Transverse colon (tissue), 4 donors: ENCODE results near the gene OR4F15.
A peak's percentile ranks its signal among the peaks of the same experiment; 100 is the strongest.
"Not testable (repeated sequence)": the region's sequence is repeated elsewhere in the genome, so short reads cannot be mapped to it uniquely, and the experiment has no call there.

Experiments used
- CTCF ChIP-seq, 5 experiments: fragments of 200-600 bp in 3 of 5; fragments of 450-650 bp in 2 of 5; sonication (generic) in 3 of 5; IDR thresholded peaks; 1 replicate in 2 of 5; 2 replicates in 3 of 5; pipeline ENCODE4 v1.5.1; 2016 to 2017; ENCODE audit warnings: antibody characterized with exemption in 5 of 5, inconsistent platforms in 3 of 5, mild to moderate bottlenecking in 2 of 5, moderate library complexity in 1 of 5
- EP300 ChIP-seq: sonication (generic); formaldehyde crosslinking; IDR thresholded peaks from one replicate; pipeline ENCODE4 v1.6.1; 2017; ENCODE audit warnings: antibody characterized with exemption, low read depth
- POLR2A ChIP-seq: fragments of 450-650 bp; IDR thresholded peaks from one replicate; pipeline ENCODE4 v1.6.1; 2016; ENCODE audit warnings: antibody characterized with exemption, mild to moderate bottlenecking, moderate library complexity
- POLR2AphosphoS5 ChIP-seq, 3 donors: sonication (generic); formaldehyde crosslinking; IDR thresholded peaks; one replicate each; pipeline ENCODE4 v1.6.1; 2016; ENCODE audit warnings: antibody characterized with exemption in 3 of 3

GRCh38 chr15:101767083-101767640, 44.8 kb upstream of the OR4F15 start:
- TF ChIP-seq CTCF (IDR thresholded peaks at IDR 0.05), result peak in 3 of 5 experiments; percentile 4 to 43 (median 39)
- not testable (repeated sequence) for TF ChIP-seq POLR2A; POLR2AphosphoS5 (IDR thresholded peaks at IDR 0.05); EP300
